Kidney (tissue), 14 donors: ENCODE data around the gene ZNF512B. TPM values are rescaled to one million over a fixed set of nuclear protein-coding genes. Genes with fewer than 3 reads are reported as not detected.

Experiments
- DNase-seq, 5 donors: peaks; one replicate each; pipeline ENCODE4 v3.0.0-alpha.2; 2013 to 2020
- FAIRE-seq: peaks from 2 replicates; lab custom pipeline; 2012; peaks lifted over from hg19 to GRCh38; lab: Jason Lieb, UNC
- H3K27ac ChIP-seq, 2 donors: one replicate each; pipeline ENCODE4 v1.7.0; 2013; ENCODE audit warnings: low read depth in 2 of 2, low read length in 2 of 2, inconsistent platforms in 1 of 2
- H3K27me3 ChIP-seq: one replicate; pipeline ENCODE4 v1.7.1; 2013; ENCODE audit warnings: low read length, inconsistent platforms; ENCODE audit not compliant: control insufficient read depth, insufficient read depth
- H3K36me3 ChIP-seq, 3 donors: one replicate each; pipeline versions ENCODE4 v1.7.0 to v1.7.1; 2013; ENCODE audit warnings: low read length in 3 of 3, control low read depth in 1 of 3, inconsistent platforms in 1 of 3; ENCODE audit not compliant: insufficient read depth in 3 of 3, control insufficient read depth in 2 of 3
- H3K4me1 ChIP-seq, 3 donors: one replicate each; pipeline versions ENCODE4 v1.7.0 to v1.7.1; 2013; ENCODE audit warnings: low read length in 3 of 3, inconsistent platforms in 1 of 3, low read depth in 1 of 3; ENCODE audit not compliant: control insufficient read depth in 2 of 3, insufficient read depth in 2 of 3
- H3K4me3 ChIP-seq, 3 donors: one replicate each; pipeline versions ENCODE4 v1.7.0 to v1.8.1; 2013; ENCODE audit warnings: low read length in 3 of 3, control low read depth in 1 of 3, inconsistent platforms in 1 of 3
- H3K9ac ChIP-seq, 3 donors: one replicate each; pipeline versions ENCODE4 v1.7.0 to v1.7.1; 2013; ENCODE audit warnings: low read length in 3 of 3, control low read depth in 1 of 3, inconsistent platforms in 1 of 3
- H3K9me3 ChIP-seq, 3 donors: one replicate each; pipeline versions ENCODE4 v1.7.0 to v1.7.1; 2013; ENCODE audit warnings: low read length in 3 of 3, control low read depth in 1 of 3, inconsistent platforms in 1 of 3; ENCODE audit not compliant: control insufficient read depth in 2 of 3, insufficient read depth in 1 of 3
- CTCF ChIP-seq: IDR thresholded peaks from 3 replicates; pipeline ENCODE4 v1.5.1; 2012; ENCODE audit warnings: mild to moderate bottlenecking, moderate library complexity, borderline replicate concordance; ENCODE audit not compliant: insufficient read depth; ENCODE audit errors: extremely low read depth
- intact Hi-C: fragments of 100-400 bp; cut with DNase I; formaldehyde crosslinking; loops from one replicate; pipeline ENCODE4 v1.11.1; 2022
- polyA plus RNA-seq: library from polyadenylated mRNA; stranded (reverse); fragments of 350-450 nt; fragmentation: Illumina TruSeq; extraction: RNeasy Lipid Tissue Mini Kit (QIAGEN cat#74804); gene quantifications from one replicate; pipeline ENCODE4 v1.2.3, GENCODE V29; 2014; ENCODE audit warnings: low read depth, low replicate concordance; ENCODE audit not compliant: insufficient read depth
- total RNA-seq: library from RNA; stranded (reverse); fragmentation: NEBNext Ultra II Directional; extraction: Animal tissue kit (Norgen Biotek cat#: 25700); gene quantifications from one replicate; pipeline ENCODE4 v1.2.1, GENCODE V29; 2021
- donor health status: control.
- donor health status: control.
- donor health status: control.
- donor health status: control.
- donor health status: control.
- donor health status: DM: yes; HTN: yes; CAD: no.
- donor health status: Normal renal cell carcinoma (clear cell type).

The ZNF512B gene
- total and polyA plus RNA-seq, 2 donors from 2014 or later = 8.6 to 19.2 TPM

GRCh38 chr20:63982937-63983336, 13.2 kb upstream of the ZNF512B start:
- no peak for TF ChIP-seq CTCF
- DNase-seq (no peak), FAIRE-seq (no peak)
- Histone ChIP-seq H3K36me3 (peaks cover 3 to 18% (median 15%) of the 10 kb centered on the region in 3 donors), H3K9ac (no peak overlapping the region), H3K27me3 (no peaks in the 10 kb centered on the region), H3K4me3 (no peak overlapping the region), H3K27ac (no peak overlapping the region), H3K4me1 (peaks cover 3 to 22% (median 7%) of the 10 kb centered on the region in 3 donors), H3K9me3 (no peaks in the 10 kb centered on the region)
- intact Hi-C loops = no loop called here

GRCh38 chr20:63980806-63981728, 11.3 kb upstream of the ZNF512B start, which contains the start of gene PRPF6:
Gene PRPF6, plus strand, starts transcription at chr20:63981132. Its CDS starts 114 bp downstream, at chr20:63981246.
- TF ChIP-seq CTCF = peak; percentile 75
- Histone ChIP-seq H3K9ac (peak within 1 kb of the TSS; percentile 67 to 98 (median 92)), H3K27ac (peak within 1 kb of the TSS; percentile 45 to 80), H3K27me3 (no peaks in the 10 kb centered on the region), H3K4me1 (peaks cover 3 to 22% (median 7%) of the 10 kb centered on the region in 3 donors), H3K36me3 (peaks cover 3 to 15% (median 8%) of the 10 kb centered on the region in 3 donors), H3K9me3 (no peaks in the 10 kb centered on the region), H3K4me3 (peak within 1 kb of the TSS; percentile 91 to 98 (median 98))
- DNase-seq (peak; percentile 95 to 99 (median 98)), FAIRE-seq (no peak)
- intact Hi-C loops = no loop called here

GRCh38 chr20:63980317-63980805, 10.6 kb upstream of the ZNF512B start:
- FAIRE-seq (no peak), DNase-seq (peak in 1 of 5 donors; percentile 69)
- H3K9ac ChIP-seq = peak overlapping the region in 2 of 3 donors; percentile 13 to 92
- H3K36me3 ChIP-seq = peaks cover 3 to 9% (median 9%) of the 10 kb centered on the region in 3 donors
- TF ChIP-seq CTCF = no peak
- intact Hi-C loops = no loop called here
- H3K27me3 ChIP-seq = no peaks in the 10 kb centered on the region
- H3K9me3 ChIP-seq = no peaks in the 10 kb centered on the region
- H3K4me3 ChIP-seq = peak overlapping the region; percentile 23 to 98 (median 91)
- peaks cover 3 to 22% (median 7%) of the 10 kb centered on the region in 3 donors for H3K4me1 ChIP-seq
- H3K27ac ChIP-seq = peak overlapping the region; percentile 33 to 39
